ENCODE measurements around the gene MSI2. TPM values are rescaled to one million over a fixed set of nuclear protein-coding genes. Genes with fewer than 3 reads are reported as not detected.

Gene MSI2
- total and polyA plus RNA-seq, 9 of the 15 experiments (the other 6 are each of a cell fraction or from before 2014, with no cell fraction given), result 4.6 to 61.8 (median 42.4) TPM

- TF ChIP-seq PRDM10 (IDR thresholded peaks at IDR 0.05; ENCODE audit: partially characterized antibody) (no peak), LARP7 (IDR thresholded peaks at IDR 0.05) (no peak), STAT5B (CRISPR knock-in tag; IDR thresholded peaks at IDR 0.05) (no peak), ZFP36 (IDR thresholded peaks at IDR 0.05; ENCODE audit: low read depth, low read length, partially characterized antibody) (no peak), SMAD4 (CRISPR knock-in tag; conservative IDR thresholded peaks at IDR 0.05) (no peak), SREBF1 (IDR thresholded peaks at IDR 0.05; ENCODE audit: borderline replicate concordance, low read depth, low read length) (no peak), ZNF75A (CRISPR knock-in tag; IDR thresholded peaks at IDR 0.05) (no peak), CEBPB (tag; IDR thresholded peaks at IDR 0.05) (no peak)
- TF ChIP-seq, protein P1, sequence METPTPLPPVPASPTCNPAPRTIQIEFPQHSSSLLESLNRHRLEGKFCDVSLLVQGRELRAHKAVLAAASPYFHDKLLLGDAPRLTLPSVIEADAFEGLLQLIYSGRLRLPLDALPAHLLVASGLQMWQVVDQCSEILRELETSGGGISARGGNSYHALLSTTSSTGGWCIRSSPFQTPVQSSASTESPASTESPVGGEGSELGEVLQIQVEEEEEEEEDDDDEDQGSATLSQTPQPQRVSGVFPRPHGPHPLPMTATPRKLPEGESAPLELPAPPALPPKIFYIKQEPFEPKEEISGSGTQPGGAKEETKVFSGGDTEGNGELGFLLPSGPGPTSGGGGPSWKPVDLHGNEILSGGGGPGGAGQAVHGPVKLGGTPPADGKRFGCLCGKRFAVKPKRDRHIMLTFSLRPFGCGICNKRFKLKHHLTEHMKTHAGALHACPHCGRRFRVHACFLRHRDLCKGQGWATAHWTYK (CRISPR knock-in tag; IDR thresholded peaks at IDR 0.05), result no peak
Measured at GRCh38 chr17:57588086-57588485, 331.8 kb downstream of the MSI2 start (continued).

Data from K562 (cell line).